Left renal cortex interstitium (tissue), 4 donors: ENCODE results near the gene TCTN3. TPM values are rescaled to one million over a fixed set of nuclear protein-coding genes. Genes with fewer than 3 reads are reported as not detected.
"Not testable (repeated sequence)": the region's sequence is repeated elsewhere in the genome, so short reads cannot be mapped to it uniquely, and the experiment has no call there.

Source experiments
- DNase-seq, 4 donors: peaks; one replicate each; pipeline ENCODE4 v3.0.0-alpha.2; 2013; ENCODE audit warnings: low read depth in 4 of 4, low spot score in 2 of 4, missing footprints in 1 of 4
- polyA plus RNA-seq, 4 donors: library from polyadenylated mRNA; unstranded; fragments of 120-200 nt; gene quantifications; one replicate each; pipeline ENCODE4 v1.2.1, GENCODE V29; 2013; ENCODE audit not compliant: insufficient read length in 4 of 4

Gene TCTN3
- polyA plus RNA-seq, 4 donors = 66.9 to 77.3 (median 73.4) TPM

DNA sequence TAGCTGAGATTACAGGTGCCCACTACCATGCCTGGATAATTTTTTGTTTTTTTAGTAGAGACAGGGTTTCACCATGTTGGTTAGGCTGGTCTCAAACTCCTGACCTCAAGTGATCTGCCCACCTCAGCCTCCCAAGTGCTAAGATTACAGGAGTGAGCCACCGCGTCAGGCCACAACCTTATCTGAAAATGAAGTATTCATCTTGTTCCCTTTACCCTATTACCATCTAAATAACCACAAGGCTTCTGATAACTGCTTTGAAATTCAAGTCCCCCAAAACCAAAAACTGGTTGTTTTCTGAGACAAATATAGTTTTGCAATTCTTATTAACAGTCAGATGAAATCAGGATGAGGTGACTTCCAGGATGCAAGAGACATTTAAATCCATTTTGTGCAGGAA, 2.4 kb downstream of the TCTN3 start:
- DNase-seq = no peak

DNA sequence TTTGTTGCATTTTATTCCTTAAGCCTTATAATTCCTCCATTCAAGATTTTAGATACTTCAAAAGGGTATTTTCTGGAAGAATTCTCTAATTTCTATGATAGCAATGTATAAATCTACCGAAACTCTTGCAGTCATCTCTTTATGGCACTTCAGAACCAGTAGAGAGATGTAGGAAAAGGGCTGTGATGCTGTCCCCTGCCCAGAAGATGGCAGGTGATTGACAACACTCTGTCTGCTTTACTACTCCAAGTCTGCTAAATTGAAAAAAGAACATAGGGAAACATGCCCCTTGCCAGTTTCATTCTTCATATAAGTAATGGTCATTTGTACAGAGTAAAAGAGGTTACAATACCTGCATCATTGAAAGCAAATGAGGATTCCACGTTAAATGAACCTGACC, 5.1 kb downstream of the TCTN3 start:
- no peak for DNase-seq

DNA sequence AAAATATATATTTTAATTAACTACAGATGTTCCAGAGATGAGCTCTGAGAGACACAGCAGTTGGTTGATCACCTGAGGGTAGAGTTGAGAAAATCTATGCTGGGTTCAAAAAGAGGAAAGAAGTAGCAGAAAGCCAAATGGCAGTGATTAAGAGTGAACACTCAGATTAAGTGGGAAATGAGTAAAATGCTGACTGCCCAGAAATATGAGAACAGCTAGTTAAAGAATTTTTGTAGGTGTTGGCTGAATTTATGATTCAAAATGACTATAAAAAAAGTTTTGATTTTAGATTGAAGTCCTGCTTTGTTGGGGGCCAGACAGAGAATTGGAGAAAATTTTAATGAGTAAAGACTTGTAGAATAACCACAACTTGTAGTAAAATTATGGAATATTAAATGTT, 9.8 kb downstream of the TCTN3 start:
- no peak for DNase-seq

DNA sequence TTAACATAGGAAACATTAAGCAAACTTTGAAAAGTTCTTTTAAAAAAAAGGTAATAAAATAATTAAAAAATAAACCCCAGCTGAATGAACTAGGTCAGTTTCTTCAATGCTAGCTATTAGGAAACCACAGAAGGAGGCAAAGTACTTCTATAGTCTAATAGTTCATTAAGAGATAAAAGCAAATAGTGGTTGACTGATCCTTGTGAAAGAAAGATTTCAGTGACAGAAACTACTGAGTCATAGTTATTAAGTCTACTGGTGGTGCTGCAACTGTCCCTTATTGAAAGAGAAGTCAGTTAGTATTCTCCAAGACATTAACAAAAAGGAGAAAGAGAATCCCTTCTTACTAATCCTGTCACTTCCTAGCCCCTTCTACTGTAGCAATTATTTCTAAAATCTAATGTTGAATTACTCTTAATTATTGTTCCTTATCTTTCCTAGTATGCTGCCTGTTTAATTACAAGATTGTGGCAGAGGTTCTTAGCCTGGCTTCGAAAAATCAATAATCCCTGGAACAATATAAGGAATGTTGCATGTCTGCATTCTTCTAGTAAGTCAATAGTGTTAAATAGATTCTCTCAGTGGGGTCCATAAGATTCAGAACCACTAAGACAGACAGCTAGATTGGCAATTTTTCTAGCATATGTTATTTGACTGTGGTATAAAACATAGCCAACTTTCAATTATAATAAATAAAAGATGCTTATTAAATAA, 18.2 kb downstream of the TCTN3 start:
- DNase-seq = no peak

DNA sequence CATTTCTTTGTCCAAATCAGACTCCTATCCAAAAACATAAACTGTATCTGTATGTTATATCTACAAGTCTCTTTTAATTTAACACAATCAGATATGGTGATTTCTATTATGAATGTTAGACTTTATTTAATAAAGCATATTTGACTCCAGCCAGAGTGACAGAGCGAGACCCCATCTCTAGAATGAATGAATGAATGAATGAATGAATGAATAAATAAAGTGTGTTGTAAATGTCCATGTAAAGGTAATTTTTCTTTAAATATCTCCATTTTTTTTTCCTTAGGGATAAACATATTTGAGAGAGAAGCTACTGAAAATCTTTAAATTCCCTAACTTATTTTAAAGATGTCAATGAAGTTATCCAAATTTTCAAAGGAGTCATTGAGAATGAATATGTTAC, 19.1 kb downstream of the TCTN3 start:
- DNase-seq = no peak

DNA sequence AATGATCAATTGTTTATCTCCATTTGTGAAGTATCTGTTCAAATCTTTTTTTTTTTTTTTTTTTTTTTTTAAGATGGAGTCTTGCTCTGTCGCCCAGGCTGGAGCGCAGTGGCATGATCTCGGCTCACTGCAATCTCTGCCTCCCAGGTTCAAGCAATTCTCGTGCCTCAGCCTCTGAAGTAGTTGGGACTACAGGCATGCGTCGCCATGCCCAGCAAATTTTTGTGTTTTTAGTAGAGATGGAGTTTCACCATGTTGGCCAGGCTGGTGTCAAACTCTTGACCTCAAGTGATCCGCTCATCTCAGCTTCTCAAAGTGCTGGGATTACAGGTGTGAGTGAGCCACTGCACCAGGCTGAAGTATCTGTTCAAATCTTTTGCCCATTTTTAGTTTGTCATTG, 21.1 kb downstream of the TCTN3 start:
- not testable (repeated sequence) for DNase-seq

DNA sequence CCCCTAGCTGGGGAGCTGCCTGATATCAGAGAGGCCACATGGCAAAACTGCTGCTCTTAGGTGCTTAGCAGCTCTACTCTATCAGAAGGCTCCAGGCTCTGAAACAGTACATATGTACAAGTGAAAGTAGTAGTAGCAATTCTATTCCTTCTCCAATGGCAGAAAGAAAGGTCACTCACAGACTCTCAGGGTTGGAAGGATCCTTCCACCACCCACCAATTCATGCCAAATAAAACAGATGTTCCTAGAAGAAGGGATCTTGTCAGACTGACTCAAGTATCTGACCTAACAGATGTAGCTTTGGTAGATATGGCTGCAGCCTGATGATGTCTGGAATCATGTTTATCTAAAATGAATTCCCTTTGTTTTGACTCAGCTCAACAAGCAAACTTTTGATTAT, 29.2 kb downstream of the TCTN3 start:
- no peak for DNase-seq

DNA sequence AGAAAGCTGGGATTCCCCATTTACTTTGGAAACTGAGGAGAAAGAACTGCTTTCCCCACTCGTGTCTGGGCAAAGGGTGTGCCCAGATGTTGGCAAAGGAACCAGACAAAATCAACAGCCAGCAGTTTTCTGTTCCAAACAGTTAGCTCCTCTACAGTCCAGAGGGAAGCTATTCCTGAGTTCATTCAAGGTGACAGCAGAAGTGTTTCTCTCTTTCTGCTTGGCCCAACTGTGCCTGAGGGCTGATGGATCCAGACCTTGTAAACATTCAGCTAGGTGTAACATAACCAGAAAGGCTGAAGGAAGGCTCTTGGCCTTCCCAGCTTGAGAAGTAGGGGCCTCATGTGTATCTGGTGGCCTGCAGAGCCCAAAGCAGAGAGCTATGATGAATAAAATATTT, 30.2 kb downstream of the TCTN3 start:
- DNase-seq = no peak

DNA sequence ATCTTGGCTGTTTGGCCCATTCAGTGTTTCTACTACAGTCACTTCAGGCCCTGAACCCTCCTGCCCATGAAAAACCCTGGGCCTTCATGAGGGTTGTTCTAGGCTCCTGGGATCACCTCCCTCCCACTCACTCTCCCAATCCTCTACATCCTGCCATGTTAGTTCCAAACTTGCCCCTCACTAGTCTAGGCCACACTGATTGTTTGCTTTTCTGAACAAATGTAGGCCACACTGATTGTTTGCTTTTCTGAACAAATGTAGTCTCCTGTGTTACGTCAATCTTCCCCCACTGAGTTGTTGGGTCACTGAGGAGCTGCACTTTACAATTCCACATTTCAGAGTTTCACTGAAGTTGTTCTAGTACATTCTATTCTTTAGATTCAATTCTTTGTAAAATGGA, 31.9 kb downstream of the TCTN3 start:
- DNase-seq = no peak

DNA sequence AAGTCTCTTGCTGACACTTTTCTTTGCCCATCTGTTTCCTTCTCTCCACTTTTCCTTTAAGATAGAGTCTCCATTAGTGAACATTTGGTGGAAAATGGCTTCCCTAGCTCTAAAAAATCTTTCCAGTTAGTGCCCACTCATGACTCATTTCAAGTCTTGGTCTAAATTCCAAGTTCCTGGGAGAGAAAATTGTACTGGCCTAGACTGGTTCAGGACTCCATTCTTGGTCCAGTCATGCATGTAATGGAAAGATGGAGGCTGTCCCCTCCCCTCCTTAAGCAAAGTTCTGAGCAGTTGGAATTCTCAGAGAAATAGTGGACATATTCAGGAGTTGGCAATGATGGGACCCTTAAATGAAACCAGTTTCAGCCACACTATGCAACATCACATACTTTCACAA, 33.4 kb downstream of the TCTN3 start:
- peak in 1 of 4 donors; percentile 9 for DNase-seq

DNA sequence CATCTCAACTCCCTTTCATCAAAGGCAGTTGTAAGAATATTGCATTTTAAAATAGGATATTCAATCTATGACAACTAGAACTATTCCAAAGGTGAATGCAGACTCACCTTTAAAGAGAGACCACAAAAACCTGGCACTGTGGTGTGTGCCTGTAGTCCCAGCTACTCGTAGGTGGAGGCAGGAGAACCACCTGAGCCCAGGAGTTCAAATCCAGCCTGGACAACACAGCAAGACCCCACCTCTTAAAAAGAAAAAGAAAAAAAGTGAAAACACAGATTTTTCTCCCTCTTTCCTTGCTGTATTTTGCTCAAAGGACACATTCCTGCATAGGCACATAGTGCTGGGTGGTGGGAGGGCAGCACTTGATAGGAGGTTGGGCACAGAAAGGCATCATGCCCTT, 36.5 kb downstream of the TCTN3 start:
- DNase-seq = no peak

DNA sequence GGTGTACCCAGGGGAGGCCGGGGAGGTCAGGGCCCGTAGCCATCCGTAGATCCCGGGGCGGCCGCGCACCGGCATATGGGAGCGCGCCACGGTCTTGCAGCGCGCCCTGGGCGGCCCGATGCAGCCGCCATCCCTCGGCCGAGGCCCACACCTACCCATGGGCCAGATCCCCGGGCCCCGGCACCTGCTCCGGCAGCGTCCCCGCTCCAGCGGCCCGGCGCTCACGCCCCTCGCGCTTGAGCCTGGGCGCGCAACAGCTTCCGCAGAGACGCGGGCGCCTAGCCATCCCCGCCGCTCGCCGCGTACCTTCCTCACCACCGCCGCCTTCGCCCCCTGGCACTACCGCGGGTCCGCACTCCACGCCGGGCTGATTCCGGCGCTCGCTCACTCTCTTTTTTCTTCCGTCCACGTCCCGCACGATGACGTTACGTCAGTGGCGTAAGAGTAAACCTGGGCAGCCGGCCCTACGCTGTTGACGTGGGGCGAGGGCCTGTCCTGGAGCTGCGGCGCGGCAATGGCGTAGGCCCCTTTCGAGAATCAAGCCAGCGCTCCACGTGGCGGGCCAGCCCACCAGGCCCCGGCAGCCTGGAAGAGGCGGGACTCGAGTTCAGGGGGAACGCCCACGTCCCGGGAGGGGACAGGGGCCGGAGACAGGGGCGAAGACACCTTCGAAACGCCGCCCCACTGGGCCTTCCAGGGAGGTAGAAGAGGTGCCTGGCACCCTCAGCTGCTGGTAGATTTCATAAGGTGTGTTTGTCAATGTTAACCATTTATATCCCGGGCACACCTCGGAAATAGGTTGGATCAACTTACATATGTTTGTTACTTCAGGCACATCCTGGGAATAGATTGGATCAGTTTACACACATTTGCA, 37.2 kb downstream of the TCTN3 start, which contains the start of gene ALDH18A1:
TSS of gene ALDH18A1 (minus strand) at position 421 of the 874 bp plus-strand sequence. CDS start 3,334 bp downstream, outside the sequence.
- DNase-seq = peak; percentile 84 to 91 (median 87)

DNA sequence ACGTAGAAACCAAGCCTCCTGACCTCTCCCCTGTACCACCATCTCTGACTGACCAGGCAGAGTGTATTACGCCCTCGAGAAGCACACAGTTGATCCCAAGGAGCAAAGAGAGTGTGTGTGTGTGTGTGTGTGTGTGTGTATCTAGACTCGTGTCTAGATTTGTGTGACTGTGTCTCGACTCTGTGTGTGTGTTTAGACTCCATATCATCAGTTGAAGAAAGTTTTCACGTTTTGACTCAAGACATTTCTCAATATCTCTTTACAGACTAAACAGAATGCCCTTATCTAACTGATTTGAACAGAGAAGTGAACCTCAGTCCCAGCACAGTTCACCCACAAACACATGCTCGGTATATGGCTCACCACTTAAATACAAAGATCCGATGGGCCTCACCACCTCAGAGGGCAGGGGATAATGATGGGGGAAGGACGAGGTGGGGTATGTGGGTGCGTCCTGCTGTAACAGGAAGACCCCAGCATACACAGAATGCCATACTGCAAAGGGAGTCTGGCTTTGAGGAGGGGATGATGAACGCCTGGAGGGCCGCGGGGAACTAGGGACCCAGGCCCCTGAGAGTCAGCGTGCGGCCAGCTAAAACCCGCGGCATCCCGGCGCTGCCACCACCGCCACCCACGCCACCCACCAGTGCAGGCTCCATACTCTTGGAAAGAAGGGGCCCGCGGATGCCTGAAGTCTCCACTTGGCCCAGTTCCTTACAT, 38.0 kb downstream of the TCTN3 start:
- peak; percentile 2 to 23 (median 10) for DNase-seq

DNA sequence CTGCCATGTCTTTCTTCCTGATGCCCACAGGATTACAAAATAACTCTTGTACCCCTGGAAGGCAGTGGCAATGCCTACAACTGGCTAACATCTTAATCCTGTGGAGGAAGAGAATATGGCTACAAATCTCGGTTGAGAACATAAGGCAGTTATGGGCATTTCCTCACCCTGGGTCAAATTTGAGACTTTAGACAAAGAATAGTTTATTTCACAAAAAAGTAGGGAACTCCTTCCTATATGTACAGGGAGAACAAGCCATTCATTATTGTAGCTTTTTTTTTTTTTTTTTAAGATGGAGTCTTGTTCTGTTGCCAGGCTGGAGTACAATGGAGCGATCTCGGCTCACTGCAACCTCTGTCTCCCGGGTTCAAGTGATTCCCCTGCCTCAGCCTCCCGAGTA, 39.8 kb downstream of the TCTN3 start:
- DNase-seq = no peak

DNA sequence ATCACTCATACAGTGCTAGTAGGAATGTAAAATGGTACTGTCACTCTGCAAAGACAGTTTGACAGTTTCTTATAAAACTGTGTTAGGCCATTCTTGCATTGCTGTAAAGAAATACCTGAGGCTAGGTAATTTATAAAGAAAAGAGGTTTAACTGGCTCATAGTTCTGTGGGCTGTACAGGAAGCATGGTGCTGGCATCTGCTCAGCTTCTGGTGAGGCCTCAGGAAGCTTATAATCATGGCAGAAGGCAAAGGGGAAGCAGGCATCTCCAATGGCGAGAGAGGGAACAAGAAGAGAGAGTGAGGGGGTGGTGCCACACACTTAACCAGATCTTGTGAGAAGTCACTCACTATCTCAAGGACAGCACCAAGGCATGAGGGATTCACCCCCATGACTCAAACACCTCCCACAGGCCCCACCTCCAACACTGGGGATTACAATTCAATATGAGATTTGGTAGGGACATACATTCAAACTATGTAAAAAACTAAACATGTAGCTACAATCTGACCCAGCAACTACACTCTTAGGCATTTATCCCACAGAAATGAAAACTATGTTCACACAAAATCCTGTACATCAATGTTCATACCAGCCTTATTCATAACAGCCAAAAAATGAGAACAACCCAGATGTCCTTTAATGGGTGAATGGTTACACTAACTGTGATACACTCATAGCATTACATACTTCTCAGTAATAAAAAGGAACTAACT, 42.2 kb downstream of the TCTN3 start:
- no peak for DNase-seq

DNA sequence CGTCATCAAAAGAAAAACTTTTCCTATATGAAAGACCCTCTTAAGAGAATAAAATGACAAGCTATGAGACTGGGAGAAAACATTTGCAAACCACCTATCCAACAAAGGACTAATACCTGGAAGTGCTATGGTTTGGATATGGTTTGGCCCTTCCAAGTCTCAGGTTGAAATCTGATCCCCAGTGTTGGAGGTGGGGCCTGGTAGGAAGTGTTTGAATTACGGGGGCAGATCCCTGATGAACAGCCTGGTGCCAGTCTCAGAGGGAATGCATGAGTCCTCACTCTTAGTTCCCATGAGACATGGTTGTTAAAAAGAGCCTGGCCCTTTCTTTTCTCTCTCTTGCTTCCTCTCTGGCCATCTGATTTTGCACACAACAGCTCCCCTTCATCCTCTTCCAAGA, 43.5 kb downstream of the TCTN3 start:
- no peak for DNase-seq

DNA sequence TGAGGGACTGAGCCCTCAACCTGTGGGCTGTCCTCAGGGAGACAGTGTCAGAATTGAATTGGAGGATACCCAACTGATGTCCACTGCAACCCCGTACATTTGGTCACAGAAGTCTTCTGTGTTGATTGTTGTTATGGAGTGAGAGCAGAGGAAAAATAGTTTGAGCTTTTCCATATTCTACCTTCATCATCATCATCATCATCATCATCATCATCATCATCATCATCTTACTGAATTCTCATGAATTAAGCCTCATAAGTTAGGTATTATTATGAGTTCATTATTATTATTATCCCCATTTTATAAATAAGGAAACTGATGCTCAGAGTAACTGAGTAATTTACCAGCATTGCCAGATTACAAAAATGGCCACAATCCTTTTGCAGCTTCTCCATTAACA, 45.6 kb downstream of the TCTN3 start:
- DNase-seq = no peak

DNA sequence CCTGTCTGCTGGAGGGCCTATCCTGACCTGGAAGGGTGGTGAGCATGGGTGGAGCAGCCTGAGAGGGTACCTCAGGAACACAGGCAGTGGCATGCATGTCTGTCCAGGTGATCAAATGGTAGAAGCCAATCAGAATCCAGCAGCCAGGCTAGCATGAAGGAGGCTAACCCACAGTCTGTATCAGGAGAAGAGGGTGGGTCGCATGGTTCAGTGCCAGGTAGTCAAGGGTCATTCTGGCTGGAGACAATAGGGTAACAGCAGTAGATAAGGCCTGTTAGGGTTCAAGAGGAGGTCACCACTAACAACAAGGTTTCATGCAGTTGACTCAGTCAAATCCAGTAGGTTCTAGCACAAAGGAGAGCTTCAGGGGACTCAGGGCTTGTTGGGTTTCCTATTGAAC, 47.6 kb downstream of the TCTN3 start:
- no peak for DNase-seq

DNA sequence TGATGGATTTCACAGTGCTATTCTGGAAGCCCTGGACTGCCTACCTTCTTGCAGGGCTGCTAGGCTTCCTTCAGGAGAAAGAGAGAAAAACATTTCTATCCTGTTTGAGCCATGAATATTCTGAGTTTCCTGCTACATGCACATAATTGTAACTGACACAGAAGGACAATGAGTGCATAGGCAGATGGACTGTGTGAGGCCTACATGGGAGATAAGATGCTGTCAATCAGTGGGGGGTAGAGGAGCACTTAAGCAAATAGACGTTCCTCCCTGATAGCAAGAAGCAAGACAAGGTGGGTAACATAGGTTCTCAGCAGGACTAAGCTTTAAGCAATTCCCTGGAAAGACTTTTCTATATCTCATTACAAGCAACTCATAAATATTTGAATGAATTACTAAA, 48.8 kb downstream of the TCTN3 start:
- no peak for DNase-seq

DNA sequence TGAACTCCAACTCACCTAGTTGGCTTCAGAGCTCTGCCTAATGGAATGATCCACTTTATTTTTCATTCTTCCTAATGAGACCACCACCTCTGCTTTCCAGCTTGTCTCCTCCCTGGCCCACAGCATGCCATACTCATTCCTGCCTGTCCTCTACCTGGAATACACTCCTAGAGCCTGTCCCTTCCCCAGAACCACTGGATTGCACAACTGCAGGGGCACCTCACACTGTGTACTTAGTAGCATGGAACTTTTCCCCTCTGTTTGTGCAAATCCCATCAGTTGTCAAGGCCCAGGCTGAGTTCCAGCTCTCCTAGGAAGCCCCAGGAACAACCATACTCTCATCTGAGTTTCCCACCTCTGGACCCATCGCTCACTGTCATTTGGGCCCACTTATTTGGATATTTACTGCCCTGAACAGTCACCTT, 52.8 kb downstream of the TCTN3 start:
- no peak for DNase-seq

DNA sequence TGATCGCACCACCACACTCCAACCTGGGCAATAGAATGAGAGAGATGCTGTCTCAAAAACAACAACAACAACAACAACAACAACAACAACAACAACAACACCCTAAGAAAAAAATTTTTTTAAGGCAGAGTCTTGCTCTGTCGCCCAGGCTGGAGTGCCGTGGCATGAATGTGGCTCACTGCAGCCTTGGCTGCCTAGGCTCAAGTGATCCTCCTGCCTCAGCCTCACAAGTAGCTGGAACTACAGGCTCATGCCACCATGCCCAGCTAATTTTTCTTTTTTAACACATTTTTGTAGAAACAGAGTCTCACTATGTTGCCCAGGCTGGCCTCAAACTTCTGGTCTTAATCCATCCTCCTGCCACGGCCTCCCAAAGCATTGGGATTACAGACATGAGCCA, 55.8 kb downstream of the TCTN3 start:
- DNase-seq = no peak
